OCI-LY7 (cell line): ENCODE results near the gene ADNP2. TPM values are rescaled to one million over a fixed set of nuclear protein-coding genes. Genes with fewer than 3 reads are reported as not detected.

Source experiments
- BruUV-seq: library from RNA; stranded (reverse); fragments of 400-500 nt; replicated peaks from 2 replicates; lab custom pipeline; 2021; lab: Mats Ljungman, UMichigan
- CTCF ChIA-PET: fragments of 300-600 bp; sonication (Branson Sonifier 250); formaldehyde crosslinking; loops from one replicate; lab custom pipeline; 2022; ENCODE audit warnings: antibody characterized with exemption; ENCODE audit not compliant: unreplicated experiment; lab: Charles Lee
- POLR2A ChIA-PET: fragments of 300-600 bp; sonication (Branson Sonifier 250); formaldehyde crosslinking; loops from one replicate; lab custom pipeline; 2022; ENCODE audit warnings: antibody characterized with exemption; lab: Charles Lee
- DNase-seq: peaks from one replicate; pipeline ENCODE4 v3.0.0-alpha.2; 2015; ENCODE audit warnings: low spot score
- H2AFZ ChIP-seq: fragments of 200-600 bp; sonication (generic), shearing (Covaris generic); 2 replicates; pipeline ENCODE4 v1.6.1; 2014; ENCODE audit warnings: mild to moderate bottlenecking, antibody characterized with exemption, low read length, moderate library complexity
- H3K27ac ChIP-seq: fragments of 200-600 bp; sonication (generic); 2 replicates; pipeline ENCODE4 v1.5.1; 2014; ENCODE audit warnings: mixed run types, low read depth, mild to moderate bottlenecking, moderate library complexity, low read length, inconsistent platforms; ENCODE audit not compliant: poor library complexity, severe bottlenecking
- H3K36me3 ChIP-seq: fragments of 200-600 bp; sonication (generic); 2 replicates; pipeline ENCODE4 v1.6.1; 2014; ENCODE audit warnings: mild to moderate bottlenecking, antibody characterized with exemption, low read length, moderate library complexity, mixed read lengths; ENCODE audit not compliant: insufficient read depth
- H3K4me1 ChIP-seq: fragments of 200-600 bp; sonication (generic); 2 replicates; pipeline ENCODE4 v1.5.1; 2014; ENCODE audit warnings: mild to moderate bottlenecking, low read length; ENCODE audit not compliant: insufficient read depth, poor library complexity, severe bottlenecking
- H3K4me2 ChIP-seq: fragments of 200-600 bp; sonication (generic); 2 replicates; pipeline ENCODE4 v1.6.1; 2014; ENCODE audit warnings: mild to moderate bottlenecking, low read length
- H3K4me3 ChIP-seq: fragments of 200-600 bp; sonication (generic); 2 replicates; pipeline ENCODE4 v1.5.1; 2014; ENCODE audit warnings: mild to moderate bottlenecking, low read depth, low read length; ENCODE audit not compliant: poor library complexity, severe bottlenecking
- H3K79me2 ChIP-seq: fragments of 200-600 bp; sonication (generic); 2 replicates; pipeline ENCODE4 v1.6.1; 2016; ENCODE audit warnings: low read depth, mild to moderate bottlenecking, low read length, moderate library complexity, mixed read lengths; ENCODE audit not compliant: insufficient read depth
- H3K9me2 ChIP-seq: fragments of 200-600 bp; sonication (generic); 2 replicates; pipeline ENCODE4 v1.6.1; 2016; ENCODE audit warnings: mild to moderate bottlenecking, low read length, mixed read lengths; ENCODE audit not compliant: insufficient read depth
- H3K9me3 ChIP-seq: fragments of 200-600 bp; sonication (generic); 2 replicates; pipeline ENCODE4 v1.6.1; 2014; ENCODE audit warnings: mild to moderate bottlenecking, mixed run types, low read length, mixed read lengths
- H4K20me1 ChIP-seq: fragments of 200-600 bp; sonication (generic); 2 replicates; pipeline ENCODE4 v1.6.1; 2014; ENCODE audit warnings: mild to moderate bottlenecking, antibody characterized with exemption, low read length, moderate library complexity, mixed read lengths; ENCODE audit not compliant: insufficient read depth
- EZH2phosphoT487 ChIP-seq: fragments of 200-600 bp; sonication (generic); IDR thresholded peaks from 2 replicates; pipeline ENCODE4 v1.6.1; 2018; ENCODE audit warnings: low read depth, borderline replicate concordance, mild to moderate bottlenecking, mixed run types, antibody characterized with exemption, low read length, moderate library complexity, mixed read lengths
- intact Hi-C: fragments of 100-400 bp; cut with micrococcal nuclease; formaldehyde crosslinking; loops from one replicate; pipeline ENCODE4 v1.10.0; 2022; ENCODE audit not compliant: unreplicated experiment
- total RNA-seq, 2 experiments: library from RNA; depleted of rRNA in 1 of 2; stranded (reverse); fragments of >200 nt in 1 of 2; shearing (Covaris generic) in 1 of 2; gene quantifications; 2 replicates each; pipeline ENCODE4 v1.2.3, GENCODE V29; 2014 to 2022
- TF ChIP-seq, protein P1 (sequence below): fragments of 200-600 bp; sonication (generic); conservative IDR thresholded peaks from 2 replicates; pipeline ENCODE4 v1.5.1; 2014; ENCODE audit warnings: mild to moderate bottlenecking, antibody characterized with exemption, low read length, moderate library complexity, mixed read lengths

The ADNP2 gene
- total RNA-seq, 2 experiments from 2014 or later = 14.0 to 14.9 TPM

DNA sequence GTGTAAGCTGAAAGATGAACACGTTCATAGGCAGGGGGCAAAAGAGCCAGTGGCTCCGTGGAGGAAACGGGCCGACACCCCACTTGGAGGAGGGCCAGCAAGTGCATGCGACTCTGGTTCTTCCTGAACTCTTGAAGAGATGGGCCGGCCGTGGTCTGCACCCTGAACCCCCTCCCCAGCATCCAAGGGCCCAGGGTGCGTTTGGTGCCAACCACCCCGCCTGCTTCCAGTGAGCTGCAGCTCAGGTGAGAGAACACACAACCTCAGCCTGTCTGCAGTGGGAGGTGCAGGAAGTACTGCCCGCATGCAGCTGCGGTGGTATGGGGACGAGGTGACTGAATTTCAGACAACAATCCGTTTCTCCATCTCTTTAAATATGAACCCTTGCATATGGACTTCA is 58.9 kb downstream of the ADNP2 start:
- Histone ChIP-seq H3K4me1 (no peaks in the 10 kb centered on the region), H3K9me2 (no peaks in the 10 kb centered on the region), H2AFZ (no peak overlapping the region), H3K9me3 (no peaks in the 10 kb centered on the region), H3K27ac (no peak overlapping the region), H4K20me1 (no peaks in the 10 kb centered on the region), H3K36me3 (no peaks in the 10 kb centered on the region), H3K4me2 (no peak overlapping the region), H3K4me3 (no peak overlapping the region), H3K79me2 (no peaks in the 10 kb centered on the region)
- intact Hi-C loops = no loop called here
- TF ChIP-seq, protein P1, sequence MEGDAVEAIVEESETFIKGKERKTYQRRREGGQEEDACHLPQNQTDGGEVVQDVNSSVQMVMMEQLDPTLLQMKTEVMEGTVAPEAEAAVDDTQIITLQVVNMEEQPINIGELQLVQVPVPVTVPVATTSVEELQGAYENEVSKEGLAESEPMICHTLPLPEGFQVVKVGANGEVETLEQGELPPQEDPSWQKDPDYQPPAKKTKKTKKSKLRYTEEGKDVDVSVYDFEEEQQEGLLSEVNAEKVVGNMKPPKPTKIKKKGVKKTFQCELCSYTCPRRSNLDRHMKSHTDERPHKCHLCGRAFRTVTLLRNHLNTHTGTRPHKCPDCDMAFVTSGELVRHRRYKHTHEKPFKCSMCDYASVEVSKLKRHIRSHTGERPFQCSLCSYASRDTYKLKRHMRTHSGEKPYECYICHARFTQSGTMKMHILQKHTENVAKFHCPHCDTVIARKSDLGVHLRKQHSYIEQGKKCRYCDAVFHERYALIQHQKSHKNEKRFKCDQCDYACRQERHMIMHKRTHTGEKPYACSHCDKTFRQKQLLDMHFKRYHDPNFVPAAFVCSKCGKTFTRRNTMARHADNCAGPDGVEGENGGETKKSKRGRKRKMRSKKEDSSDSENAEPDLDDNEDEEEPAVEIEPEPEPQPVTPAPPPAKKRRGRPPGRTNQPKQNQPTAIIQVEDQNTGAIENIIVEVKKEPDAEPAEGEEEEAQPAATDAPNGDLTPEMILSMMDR = no peak
- TF ChIP-seq EZH2phosphoT487 = no peak
- ChIA-PET POLR2A (no interaction called here), CTCF (no interaction called here)
- no peak for DNase-seq
- no TSS peak for BruUV-seq

DNA sequence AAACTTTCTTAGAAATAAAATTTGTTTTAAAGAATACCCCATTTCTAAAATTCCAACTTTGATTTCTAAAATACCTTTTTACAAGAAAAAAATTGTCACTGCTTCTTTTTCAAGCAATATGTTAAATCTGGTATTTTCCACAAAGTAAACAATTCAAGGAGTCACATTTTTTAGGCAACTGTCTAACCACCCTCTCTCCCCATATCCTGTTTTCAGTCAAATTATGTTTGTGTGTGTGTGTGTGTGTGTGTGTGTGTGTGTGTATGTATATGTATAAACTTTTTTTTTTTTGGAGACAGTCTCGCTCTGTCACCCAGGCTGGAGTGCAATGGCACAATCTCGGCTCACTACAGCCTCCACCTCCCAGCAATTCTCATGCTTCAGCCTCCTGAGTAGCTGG is 59.3 kb downstream of the ADNP2 start:
- intact Hi-C loops = no loop called here
- TF ChIP-seq, protein P1 = no peak
- TF ChIP-seq EZH2phosphoT487 = no peak
- Histone ChIP-seq H3K79me2 (no peaks in the 10 kb centered on the region), H4K20me1 (no peaks in the 10 kb centered on the region), H3K36me3 (no peaks in the 10 kb centered on the region), H3K4me1 (no peaks in the 10 kb centered on the region), H2AFZ (no peak overlapping the region), H3K27ac (no peak overlapping the region), H3K4me3 (no peak overlapping the region), H3K9me2 (no peaks in the 10 kb centered on the region), H3K9me3 (no peaks in the 10 kb centered on the region), H3K4me2 (no peak overlapping the region)
- no peak for DNase-seq
- BruUV-seq = no TSS peak
- CTCF ChIA-PET = no interaction called here
- POLR2A ChIA-PET = no interaction called here

DNA sequence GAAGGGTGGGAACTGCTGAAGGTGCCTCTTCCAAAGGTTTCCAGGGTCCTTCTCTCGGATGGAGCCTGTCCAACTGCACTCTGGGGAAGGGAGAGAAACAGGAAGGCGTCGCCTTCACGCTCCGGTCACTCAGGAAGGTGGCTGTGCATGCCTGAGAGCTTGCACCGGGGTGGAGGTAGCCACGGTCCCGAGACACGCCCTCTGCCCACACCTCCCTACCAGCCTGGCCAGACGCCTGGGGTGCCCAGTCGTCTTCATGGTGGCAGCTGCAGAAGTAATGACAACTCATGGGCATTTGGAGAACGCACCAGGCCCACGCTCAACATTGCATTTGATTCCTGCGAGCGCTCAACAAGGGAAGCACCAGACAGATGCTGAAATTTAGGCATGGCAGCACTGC is 59.9 kb downstream of the ADNP2 start:
- ChIA-PET CTCF (no interaction called here), POLR2A (no interaction called here)
- intact Hi-C loops = no loop called here
- H3K9me3 ChIP-seq = no peaks in the 10 kb centered on the region
- no TSS peak for BruUV-seq
- no peak overlapping the region for H3K4me2 ChIP-seq
- H3K4me1 ChIP-seq = no peaks in the 10 kb centered on the region
- TF ChIP-seq, protein P1 = no peak
- no peak for TF ChIP-seq EZH2phosphoT487
- H3K36me3 ChIP-seq = no peaks in the 10 kb centered on the region
- H3K9me2 ChIP-seq = no peaks in the 10 kb centered on the region
- H4K20me1 ChIP-seq = no peaks in the 10 kb centered on the region
- H2AFZ ChIP-seq = no peak overlapping the region
- no peaks in the 10 kb centered on the region for H3K79me2 ChIP-seq
- H3K4me3 ChIP-seq = no peak overlapping the region
- no peak for DNase-seq
- H3K27ac ChIP-seq = no peak overlapping the region
